Liver (tissue), 3 donors: Measurements from ENCODE around the gene ZFP36L1.

Experiments
- ATF3 ChIP-seq: IDR thresholded peaks from 2 replicates; pipeline ENCODE4 v1.6.1; 2016; ENCODE audit warnings: antibody characterized with exemption
- CTCF ChIP-seq: fragments of 150-350 bp; IDR thresholded peaks from 2 replicates; pipeline ENCODE4 v1.5.1; 2017; ENCODE audit warnings: improper control_type of control experiment, low read depth, low read length; ENCODE audit not compliant: missing input control
- RAD21 ChIP-seq, 2 donors: IDR thresholded peaks; 2 replicates each; pipeline ENCODE4 v1.6.1; 2016; ENCODE audit warnings: antibody characterized with exemption in 2 of 2, mild to moderate bottlenecking in 2 of 2
- TAF1 ChIP-seq: conservative IDR thresholded peaks from 2 replicates; pipeline ENCODE4 v1.6.1; 2016; ENCODE audit warnings: antibody characterized with exemption, mild to moderate bottlenecking
- donor health status: healthy.
- donor health status: healthy.

GRCh38 chr14:68807987-68808386 is 15.1 kb upstream of the ZFP36L1 start:
- TF ChIP-seq CTCF (no peak), ATF3 (no peak), TAF1 (no peak), RAD21 (IDR thresholded peaks at IDR 0.05) (no peak)
